ENCODE data around the gene UCHL3.
A peak's percentile ranks its signal among the peaks of the same experiment; 100 is the strongest.

UCHL3 gene

DNA sequence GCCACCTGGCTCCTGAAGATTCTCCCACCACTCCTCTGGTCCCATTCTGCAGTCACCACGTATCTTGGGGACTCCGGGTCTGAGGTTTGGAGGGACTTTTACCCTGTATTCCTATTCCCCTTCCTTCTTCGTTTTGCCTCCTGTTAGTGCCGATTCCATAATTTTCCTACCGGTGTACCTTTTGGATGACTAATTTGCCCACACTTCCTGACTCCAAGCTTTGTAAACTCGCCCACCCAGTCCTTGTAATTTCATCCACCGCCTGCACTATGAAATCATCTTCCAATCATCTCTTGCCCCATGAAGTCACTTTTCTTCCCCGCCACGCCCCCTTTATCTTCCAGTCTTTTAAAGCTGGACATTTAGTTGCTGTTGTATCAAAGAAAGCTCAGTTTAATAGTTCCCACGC lies 572 bp downstream of the UCHL3 start:
- DNase-seq: peak; percentile 11

- DNase-seq: peak; percentile 7
Measured at GRCh38 chr13:75554464-75554863, 4.9 kb downstream of the UCHL3 start.

GRCh38 chr13:75554981-75555380 lies 5.4 kb downstream of the UCHL3 start:
- no peak for DNase-seq

- no peak for DNase-seq
Measured at GRCh38 chr13:75555836-75556235, 6.2 kb downstream of the UCHL3 start.

- DNase-seq: no peak
Measured at GRCh38 chr13:75556961-75557360, 7.4 kb downstream of the UCHL3 start.

GRCh38 chr13:75558145-75558840 lies 8.7 kb downstream of the UCHL3 start:
- DNase-seq: no peak

DNA sequence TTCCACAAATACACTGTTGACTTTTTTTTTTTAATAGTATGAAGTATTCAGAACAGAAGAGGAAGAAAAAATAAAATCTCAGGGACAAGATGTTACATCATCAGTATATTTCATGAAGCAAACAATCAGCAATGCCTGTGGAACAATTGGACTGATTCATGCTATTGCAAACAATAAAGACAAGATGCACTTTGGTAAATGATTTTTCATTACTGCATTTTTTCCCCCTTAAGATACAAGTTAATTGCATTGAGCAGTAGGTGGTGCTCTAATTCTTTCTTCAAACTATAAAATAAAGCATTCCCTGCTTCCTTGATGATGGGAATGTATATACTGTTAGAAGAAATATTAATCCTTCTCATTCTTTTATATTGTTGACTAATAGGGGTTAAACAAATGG lies 17.1 kb downstream of the UCHL3 start:
- DNase-seq: no peak

GRCh38 chr13:75569576-75569975 lies 20.0 kb downstream of the UCHL3 start:
- DNase-seq: no peak

- DNase-seq: no peak
Measured at GRCh38 chr13:75579529-75579928, 29.9 kb downstream of the UCHL3 start.

GRCh38 chr13:75581874-75582640 lies 32.5 kb downstream of the UCHL3 start:
- no peak for DNase-seq

DNA sequence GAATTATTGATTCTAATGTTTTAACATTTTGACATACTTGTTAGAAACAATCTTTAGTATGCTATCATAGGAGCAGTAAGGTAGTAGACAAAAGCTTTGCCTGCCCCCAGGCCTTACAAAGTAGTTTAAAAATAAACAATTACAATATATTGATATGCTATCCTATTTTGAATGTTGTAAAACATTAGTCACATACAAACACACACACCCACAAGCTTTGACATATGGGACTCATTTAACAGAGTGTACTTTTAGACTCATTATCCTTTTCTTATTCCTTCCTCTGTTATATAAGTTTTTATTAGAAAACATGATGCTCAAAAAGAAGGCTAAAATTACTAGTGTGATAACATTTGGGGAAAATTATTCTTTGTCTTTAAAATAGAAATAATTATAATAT lies 33.5 kb downstream of the UCHL3 start:
- no peak for DNase-seq

- peak; percentile 2 for DNase-seq
Measured at GRCh38 chr13:75585153-75585552, 35.6 kb downstream of the UCHL3 start.

- peak; percentile 8 for DNase-seq
Measured at GRCh38 chr13:75587679-75588078, 38.1 kb downstream of the UCHL3 start.

DNA sequence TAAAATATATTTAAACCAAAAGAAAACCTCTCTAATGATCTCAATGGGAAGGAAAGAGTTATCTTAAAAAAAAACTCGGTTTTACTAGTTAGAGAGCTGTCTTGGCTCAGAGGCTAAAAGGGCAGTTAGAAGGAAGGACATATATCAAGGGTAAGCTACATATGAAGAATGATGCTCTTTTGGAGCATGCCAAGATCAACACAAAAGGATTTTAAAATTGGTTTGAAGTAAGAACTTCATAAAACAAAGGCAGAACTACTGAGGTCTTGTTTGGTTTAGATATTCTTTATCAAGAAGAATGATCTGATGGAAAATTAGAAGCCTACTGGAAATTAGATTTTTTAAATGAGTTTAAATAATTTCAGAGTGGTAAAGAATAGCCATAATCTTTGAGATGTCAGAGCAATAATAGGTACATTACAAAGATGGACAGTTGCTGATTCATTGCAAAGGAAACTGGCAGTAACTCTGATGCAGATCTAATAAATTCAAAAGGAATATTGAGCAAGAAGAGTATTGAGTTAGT lies 47.1 kb downstream of the UCHL3 start:
- no peak for DNase-seq

DNA sequence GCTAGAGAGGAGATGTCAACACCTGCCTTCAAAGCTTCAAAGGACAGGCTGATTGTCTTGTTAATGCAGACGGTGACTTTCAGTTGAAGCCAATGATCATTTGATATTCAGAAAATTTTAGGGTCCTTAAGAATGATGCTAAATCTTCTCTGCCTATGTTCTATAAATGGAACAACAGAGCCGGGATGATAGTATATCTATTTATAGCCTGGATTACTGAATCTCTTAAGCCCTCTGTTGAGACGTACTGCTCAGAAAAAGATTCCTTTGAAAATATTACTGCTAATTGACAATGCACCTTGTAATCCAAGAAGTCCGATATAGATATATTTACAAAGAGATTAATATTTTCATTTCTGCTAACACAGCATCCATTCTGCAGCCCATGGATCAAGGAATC lies 50.8 kb downstream of the UCHL3 start:
- DNase-seq: no peak

DNA sequence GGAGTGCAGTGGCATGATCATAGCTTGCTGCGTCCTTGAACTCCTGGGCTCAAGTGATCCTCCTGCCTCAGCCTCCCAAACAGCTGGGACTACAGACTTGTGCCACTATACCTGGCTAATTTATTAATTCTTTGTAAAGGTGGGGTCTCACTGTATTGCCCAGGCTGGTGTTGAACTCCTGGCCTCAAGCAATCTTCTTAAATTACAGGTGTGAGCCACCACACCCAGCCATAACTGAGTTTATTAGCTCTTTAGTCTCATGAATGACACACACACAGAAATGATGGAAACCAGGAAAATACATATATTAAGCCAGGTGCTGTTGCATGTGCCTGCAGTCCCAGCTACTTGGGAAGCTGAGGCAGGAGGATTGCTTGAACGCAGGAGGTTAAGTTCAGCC lies 53.4 kb downstream of the UCHL3 start:
- no peak for DNase-seq

GRCh38 chr13:75607447-75607846 lies 57.9 kb downstream of the UCHL3 start:
- DNase-seq: no peak

DNA sequence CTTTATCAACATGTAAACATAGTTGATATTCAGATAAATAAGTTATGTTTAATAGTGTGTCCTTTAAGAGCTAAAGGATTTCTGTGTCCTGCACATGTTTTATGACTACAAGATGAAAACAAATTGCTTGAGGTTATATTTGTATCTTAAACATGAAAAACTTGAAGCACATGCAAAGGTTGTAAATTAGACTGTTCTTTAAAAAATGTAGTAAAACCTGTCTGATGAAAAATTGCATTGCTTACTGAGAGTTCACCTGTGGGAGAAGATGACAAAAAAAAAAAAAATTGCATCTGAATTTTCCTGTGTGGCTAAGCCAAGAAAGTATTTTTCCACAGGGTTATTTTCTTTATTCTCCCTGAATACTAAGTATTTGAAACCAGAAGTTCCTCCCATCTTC lies 60.9 kb downstream of the UCHL3 start:
- DNase-seq: no peak

GRCh38 chr13:75612354-75612753 lies 62.8 kb downstream of the UCHL3 start:
- DNase-seq: no peak

GRCh38 chr13:75617230-75617629 lies 67.6 kb downstream of the UCHL3 start:
- DNase-seq: no peak

DNA sequence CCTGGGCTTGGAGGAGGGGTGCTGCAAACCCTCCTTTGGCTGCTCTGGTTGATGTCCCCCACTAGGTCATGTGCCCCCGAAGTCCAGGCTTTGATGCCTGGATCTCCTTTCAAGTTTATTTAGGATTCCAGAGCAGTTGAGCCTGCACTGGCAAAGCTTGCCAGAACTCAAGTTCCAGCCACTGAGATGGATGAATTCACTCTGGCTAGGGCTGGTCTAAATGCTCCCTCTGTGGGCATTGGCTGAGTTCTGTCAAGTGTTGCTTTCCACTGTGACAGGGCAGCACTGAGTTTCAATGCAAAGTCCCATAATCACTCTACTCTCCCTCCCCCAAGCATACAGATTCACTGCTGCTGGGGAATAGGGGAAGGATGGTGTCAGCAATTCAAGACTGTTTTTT lies 68.7 kb downstream of the UCHL3 start:
- no peak for DNase-seq

- no peak for DNase-seq
Measured at GRCh38 chr13:75620020-75620419, 70.4 kb downstream of the UCHL3 start.

- no peak for DNase-seq
Measured at GRCh38 chr13:75621147-75621546, 71.6 kb downstream of the UCHL3 start.

DNA sequence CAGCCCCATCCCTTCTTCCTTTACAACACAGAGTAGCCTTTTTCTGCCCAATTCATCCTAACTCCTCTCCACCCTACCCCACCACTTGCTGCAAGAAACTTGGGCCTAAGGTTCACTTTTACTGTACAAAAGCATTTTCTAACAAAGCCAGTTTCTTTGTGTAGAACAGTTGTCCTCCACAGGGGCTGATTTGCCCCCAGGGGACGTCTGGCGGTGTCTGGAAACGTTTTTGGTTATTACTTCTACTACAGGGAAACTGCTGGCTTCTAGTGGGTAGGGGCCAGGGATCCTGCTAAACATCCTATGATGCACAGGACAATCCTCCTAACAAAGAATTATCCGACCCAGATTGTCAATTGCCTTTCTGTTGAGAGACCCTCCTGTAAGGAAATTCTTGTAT lies 79.2 kb downstream of the UCHL3 start:
- no peak for DNase-seq

Data from MV-4-11 (cell line).